Measurements from ENCODE around the gene FAM180A. TPM values are rescaled to one million over a fixed set of nuclear protein-coding genes. Genes with fewer than 3 reads are reported as not detected.

Gene FAM180A
- total and polyA plus RNA-seq, 2 experiments from 2014 or later = not detected

DNA sequence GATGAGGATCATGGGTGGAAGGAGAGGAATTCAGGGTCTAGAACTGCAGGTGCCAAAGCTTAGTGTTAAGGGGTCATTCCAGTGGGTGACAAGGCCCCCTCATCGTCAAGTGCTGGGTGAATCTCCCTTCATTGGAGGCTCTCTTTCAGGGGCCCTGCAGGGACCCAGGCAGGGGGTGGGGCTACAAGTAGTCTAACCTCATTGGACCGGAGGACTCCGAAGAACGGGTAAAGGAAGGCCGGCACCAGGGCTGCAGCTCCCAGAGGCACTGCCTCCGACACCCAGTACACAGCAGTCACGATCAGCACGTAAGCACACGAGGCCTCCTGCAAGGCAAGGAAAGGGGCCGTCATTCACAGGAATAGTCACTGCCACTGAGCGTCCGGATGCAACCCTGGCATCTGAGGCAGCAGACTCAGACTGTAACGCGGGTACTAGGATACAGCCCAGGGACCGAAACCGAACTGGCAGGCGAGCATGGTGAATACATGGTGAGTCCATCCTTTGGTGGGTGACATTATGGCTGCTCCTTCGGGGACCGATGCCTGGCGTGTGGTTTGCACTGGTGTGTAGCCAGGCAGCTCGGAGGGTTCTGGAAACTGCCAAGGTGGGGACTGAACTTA is 27.3 kb downstream of the FAM180A start (continued):
- TF ChIP-seq NANOG (IDR thresholded peaks at IDR 0.05; ENCODE audit: borderline replicate concordance) = no peak
- TF ChIP-seq, protein P1, sequence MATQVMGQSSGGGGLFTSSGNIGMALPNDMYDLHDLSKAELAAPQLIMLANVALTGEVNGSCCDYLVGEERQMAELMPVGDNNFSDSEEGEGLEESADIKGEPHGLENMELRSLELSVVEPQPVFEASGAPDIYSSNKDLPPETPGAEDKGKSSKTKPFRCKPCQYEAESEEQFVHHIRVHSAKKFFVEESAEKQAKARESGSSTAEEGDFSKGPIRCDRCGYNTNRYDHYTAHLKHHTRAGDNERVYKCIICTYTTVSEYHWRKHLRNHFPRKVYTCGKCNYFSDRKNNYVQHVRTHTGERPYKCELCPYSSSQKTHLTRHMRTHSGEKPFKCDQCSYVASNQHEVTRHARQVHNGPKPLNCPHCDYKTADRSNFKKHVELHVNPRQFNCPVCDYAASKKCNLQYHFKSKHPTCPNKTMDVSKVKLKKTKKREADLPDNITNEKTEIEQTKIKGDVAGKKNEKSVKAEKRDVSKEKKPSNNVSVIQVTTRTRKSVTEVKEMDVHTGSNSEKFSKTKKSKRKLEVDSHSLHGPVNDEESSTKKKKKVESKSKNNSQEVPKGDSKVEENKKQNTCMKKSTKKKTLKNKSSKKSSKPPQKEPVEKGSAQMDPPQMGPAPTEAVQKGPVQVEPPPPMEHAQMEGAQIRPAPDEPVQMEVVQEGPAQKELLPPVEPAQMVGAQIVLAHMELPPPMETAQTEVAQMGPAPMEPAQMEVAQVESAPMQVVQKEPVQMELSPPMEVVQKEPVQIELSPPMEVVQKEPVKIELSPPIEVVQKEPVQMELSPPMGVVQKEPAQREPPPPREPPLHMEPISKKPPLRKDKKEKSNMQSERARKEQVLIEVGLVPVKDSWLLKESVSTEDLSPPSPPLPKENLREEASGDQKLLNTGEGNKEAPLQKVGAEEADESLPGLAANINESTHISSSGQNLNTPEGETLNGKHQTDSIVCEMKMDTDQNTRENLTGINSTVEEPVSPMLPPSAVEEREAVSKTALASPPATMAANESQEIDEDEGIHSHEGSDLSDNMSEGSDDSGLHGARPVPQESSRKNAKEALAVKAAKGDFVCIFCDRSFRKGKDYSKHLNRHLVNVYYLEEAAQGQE (IDR thresholded peaks at IDR 0.05; ENCODE audit: unreplicated experiment) = no peak

GRCh38 chr7:135719688-135720087 is 28.9 kb downstream of the FAM180A start:
- Histone ChIP-seq H3K79me2 (replicated peaks; ENCODE audit: insufficient read depth) (no peaks in the 10 kb centered on the region), H4K20me1 (replicated peaks; ENCODE audit: insufficient read depth) (no peaks in the 10 kb centered on the region), H3K27me3 (ENCODE audit: insufficient read depth) (no peaks in the 10 kb centered on the region), H2AFZ (no peak overlapping the region), H3K4me3 (no peak overlapping the region), H3K36me3 (ENCODE audit: insufficient read depth) (no peaks in the 10 kb centered on the region; the same call in 1 of the 2 replicates), H3K4me1 (ENCODE audit: insufficient read depth) (no peaks in the 10 kb centered on the region), H3K9me2 (ENCODE audit: insufficient read depth) (no peaks in the 10 kb centered on the region), H3F3A (replicated peaks; ENCODE audit: low read depth) (no peaks in the 10 kb centered on the region), H3K27ac (ENCODE audit: low read depth) (no peak overlapping the region), H3K4me2 (no peak overlapping the region)
- Mint-ChIP-seq H3K9me3 (no peaks in the 10 kb centered on the region), H3K27ac (no peak overlapping the region), H3K27me3 (ENCODE audit: insufficient read depth, low read depth, poor library complexity) (peaks cover 7% of the 10 kb centered on the region), H3K4me3 (no peak overlapping the region), H3K36me3 (ENCODE audit: low read depth) (no peaks in the 10 kb centered on the region), H3K4me1 (peaks cover 2% of the 10 kb centered on the region; the same call in 2 of the 3 replicates)
- DNase-seq (ENCODE audit: low spot score) (no peak), ATAC-seq (no peak)
- TF ChIP-seq ZNF114 (CRISPR knock-in tag; IDR thresholded peaks at IDR 0.05) = no peak
- no peak for TF ChIP-seq ZNF331 (CRISPR knock-in tag; IDR thresholded peaks at IDR 0.05; ENCODE audit: low read depth)
- TF ChIP-seq, protein P1 (IDR thresholded peaks at IDR 0.05; ENCODE audit: unreplicated experiment) = no peak
- no peak for TF ChIP-seq EZH2 (IDR thresholded peaks at IDR 0.05; ENCODE audit: low read depth, unreplicated experiment)
- no peak for TF ChIP-seq CTCF (conservative IDR thresholded peaks at IDR 0.05; ENCODE audit: low read depth in 2 of 2)
- TF ChIP-seq ZNF462 (CRISPR knock-in tag; IDR thresholded peaks at IDR 0.05) = no peak
- no peak for TF ChIP-seq JUNB (IDR thresholded peaks at IDR 0.05; ENCODE audit: unreplicated experiment)
